GM21390 (cell line): ENCODE measurements around the gene YBX3.

Experiments used
- ATAC-seq: cut with Tn5 transposase; IDR thresholded peaks from one replicate; pipeline ENCODE4 v1.9.1; 2021; ENCODE audit not compliant: unreplicated experiment

Gene YBX3

GRCh38 chr12:10672231-10672868 is 50.8 kb downstream of the YBX3 start:
- ATAC-seq = no peak

DNA sequence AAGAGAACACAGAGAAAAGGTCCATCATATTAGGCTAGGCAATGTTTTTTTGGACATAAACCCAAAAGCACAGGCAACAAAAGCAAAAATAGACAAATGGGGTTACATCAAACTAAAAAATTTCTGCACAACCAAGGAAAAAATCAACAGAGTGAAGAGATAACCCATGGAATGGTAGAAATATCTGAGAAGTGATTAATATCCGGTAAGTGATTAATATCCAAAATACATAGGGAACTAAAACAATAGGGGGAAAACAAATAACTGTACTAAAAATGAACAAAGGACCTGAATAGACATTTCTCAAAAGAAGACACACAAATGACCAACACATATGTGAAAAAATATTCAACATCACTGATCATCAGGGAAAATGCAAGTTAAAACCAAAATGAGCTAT is 53.6 kb downstream of the YBX3 start:
- no peak for ATAC-seq

GRCh38 chr12:10668526-10668925 is 54.6 kb downstream of the YBX3 start:
- no peak for ATAC-seq

- no peak for ATAC-seq
Measured at GRCh38 chr12:10667581-10667980, 55.5 kb downstream of the YBX3 start.

DNA sequence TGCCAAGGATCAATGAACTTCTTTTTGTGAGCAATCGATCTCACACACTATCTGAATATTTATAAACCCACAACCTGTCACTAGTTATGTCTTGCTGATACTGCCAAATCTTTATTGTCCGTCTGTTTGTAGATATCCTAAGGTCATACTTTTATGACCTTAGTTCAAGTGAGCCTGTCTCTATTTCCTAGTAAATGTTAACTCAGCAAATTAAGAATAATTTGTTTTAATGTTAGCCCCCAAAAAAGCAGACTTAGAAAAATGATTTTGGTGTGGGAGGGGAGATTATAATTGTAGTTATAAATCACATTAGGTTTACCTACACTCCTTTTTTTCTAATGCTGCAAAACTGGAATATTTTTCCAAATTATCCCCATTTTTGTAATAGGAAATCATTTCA is 58.6 kb downstream of the YBX3 start:
- ATAC-seq = no peak

GRCh38 chr12:10663869-10664268 is 59.3 kb downstream of the YBX3 start:
- no peak for ATAC-seq

DNA sequence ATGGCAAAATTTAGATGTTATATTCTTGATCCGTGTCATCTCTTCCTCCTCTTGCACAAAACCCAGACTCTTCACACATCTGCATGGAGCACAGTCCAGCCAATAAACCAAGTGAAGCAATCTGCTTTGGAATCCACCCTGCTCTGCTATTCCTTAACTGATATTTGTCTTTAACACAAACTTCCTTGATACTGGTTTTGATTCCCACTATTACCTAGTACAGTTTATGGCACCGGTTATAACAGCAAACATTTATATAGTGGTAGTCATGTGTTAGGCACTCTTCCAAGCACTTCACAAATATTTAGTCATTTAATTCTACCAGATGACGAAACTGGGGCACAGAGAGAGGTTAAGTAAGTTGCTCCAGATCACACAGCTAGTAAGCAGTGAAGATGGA is 61.8 kb downstream of the YBX3 start:
- no peak for ATAC-seq

GRCh38 chr12:10654003-10654402 is 69.1 kb downstream of the YBX3 start:
- no peak for ATAC-seq

GRCh38 chr12:10652192-10652591 is 70.9 kb downstream of the YBX3 start:
- no peak for ATAC-seq
